ENCODE results near the gene TBC1D12. TPM values are rescaled to one million over a fixed set of nuclear protein-coding genes. Genes with fewer than 3 reads are reported as not detected.

TBC1D12 gene
- total RNA-seq, 4 donors from 2014 or later, result 16.9 to 26.6 (median 17.9) TPM

GRCh38 chr10:94493463-94493862 lies 91.1 kb downstream of the TBC1D12 start:
- no peak for ATAC-seq
- Histone ChIP-seq H3K27ac (no peak overlapping the region), H3K27me3 (no peaks in the 10 kb centered on the region), H3K4me1 (peaks cover 0 to 21% (median 0%) of the 10 kb centered on the region in 3 donors), H3K9me3 (no peaks in the 10 kb centered on the region), H3K36me3 (peaks cover 0 to 4% of the 10 kb centered on the region in 2 donors), H3K4me3 (no peak overlapping the region)
- 60 to 86% methylated on average over 1 to 2 of the region's 2 CpGs for WGBS, 2 donors (ENCODE audit: low coverage in 1 of 2)
- TF ChIP-seq POLR2A (IDR thresholded peaks at IDR 0.05), result no peak
- no peak for TF ChIP-seq CTCF (IDR thresholded peaks at IDR 0.05)
- TF ChIP-seq EP300 (IDR thresholded peaks at IDR 0.05), result no peak
- TF ChIP-seq POLR2AphosphoS5 (IDR thresholded peaks at IDR 0.05), result no peak

- Histone ChIP-seq H3K36me3 (peaks cover 0 to 16% of the 10 kb centered on the region in 2 donors), H3K9me3 (no peaks in the 10 kb centered on the region), H3K27ac (no peak overlapping the region), H3K27me3 (no peaks in the 10 kb centered on the region), H3K4me3 (no peak overlapping the region), H3K4me1 (peaks cover 0 to 7% (median 0%) of the 10 kb centered on the region in 3 donors)
- no peak for TF ChIP-seq POLR2A (IDR thresholded peaks at IDR 0.05)
- TF ChIP-seq EP300 (IDR thresholded peaks at IDR 0.05), result no peak
- WGBS, 2 donors (ENCODE audit: low coverage in 1 of 2), result 75 to 78% methylated on average over 2 to 4 of the region's 4 CpGs
- ATAC-seq, result no peak
Observed at GRCh38 chr10:94496010-94496409, 93.7 kb downstream of the TBC1D12 start.

GRCh38 chr10:94496646-94497045 lies 94.3 kb downstream of the TBC1D12 start:
- Histone ChIP-seq H3K4me3 (no peak overlapping the region), H3K9me3 (no peaks in the 10 kb centered on the region), H3K27me3 (no peaks in the 10 kb centered on the region), H3K27ac (no peak overlapping the region), H3K36me3 (peaks cover 0 to 22% of the 10 kb centered on the region in 2 donors), H3K4me1 (peaks cover 0 to under 1% (median 0%) of the 10 kb centered on the region in 3 donors)
- 82 to 88% methylated on average over 3 of the region's 3 CpGs for WGBS, 2 donors (ENCODE audit: low coverage in 1 of 2)
- TF ChIP-seq EP300 (IDR thresholded peaks at IDR 0.05) (no peak), POLR2A (IDR thresholded peaks at IDR 0.05) (no peak)
- no peak for ATAC-seq

GRCh38 chr10:94500063-94500462 lies 97.7 kb downstream of the TBC1D12 start:
- Histone ChIP-seq H3K36me3 (peaks cover 0 to 19% of the 10 kb centered on the region in 2 donors), H3K4me3 (no peak overlapping the region), H3K4me1 (no peaks in the 10 kb centered on the region), H3K27ac (no peak overlapping the region), H3K9me3 (no peaks in the 10 kb centered on the region), H3K27me3 (no peaks in the 10 kb centered on the region)
- ATAC-seq, result no peak
- TF ChIP-seq EP300 (IDR thresholded peaks at IDR 0.05) (no peak), POLR2AphosphoS5 (IDR thresholded peaks at IDR 0.05) (no peak), CTCF (IDR thresholded peaks at IDR 0.05) (no peak), POLR2A (IDR thresholded peaks at IDR 0.05) (no peak)
- 66 to 76% methylated on average over 5 of the region's 5 CpGs for WGBS, 2 donors (ENCODE audit: low coverage in 1 of 2)

- Histone ChIP-seq H3K9me3 (no peaks in the 10 kb centered on the region), H3K27ac (no peak overlapping the region), H3K4me3 (no peak overlapping the region), H3K27me3 (no peaks in the 10 kb centered on the region), H3K36me3 (peaks cover 0 to 43% of the 10 kb centered on the region in 2 donors), H3K4me1 (no peaks in the 10 kb centered on the region)
- WGBS, 2 donors (ENCODE audit: low coverage in 1 of 2), result 92 to 100% methylated on average over 2 to 5 of the region's 5 CpGs
- TF ChIP-seq EP300 (IDR thresholded peaks at IDR 0.05) (no peak), POLR2A (IDR thresholded peaks at IDR 0.05) (no peak), CTCF (IDR thresholded peaks at IDR 0.05) (no peak), POLR2AphosphoS5 (IDR thresholded peaks at IDR 0.05) (no peak)
- no peak for ATAC-seq
Observed at GRCh38 chr10:94521276-94522250, 119.2 kb downstream of the TBC1D12 start.

All from gastroesophageal sphincter (tissue), 4 donors.